IMR-90 (cell line): Measurements from ENCODE around the gene USH1G. TPM values are rescaled to one million over a fixed set of nuclear protein-coding genes. Genes with fewer than 3 reads are reported as not detected.
"Not testable (repeated sequence)": the region's sequence is repeated elsewhere in the genome, so short reads cannot be mapped to it uniquely, and the experiment has no call there.

Experiments used
- ATAC-seq: fragments of 200-7000 bp; cut with Tn5 transposase; 2 replicates; pipeline ENCODE4 v1.9.1; 2020; ENCODE audit warnings: low read depth, mild to moderate bottlenecking, moderate library complexity
- BruUV-seq: library from RNA; stranded (reverse); fragments of 400-500 nt; replicated peaks from 2 replicates; lab custom pipeline; 2021; lab: Mats Ljungman, UMichigan
- CTCF ChIA-PET: fragments of 300-600 bp; formaldehyde crosslinking; extraction: SDS; loops from one replicate; lab custom pipeline; 2021; ENCODE audit warnings: antibody characterized with exemption; lab: Yijun Ruan, JAX
- POLR2A ChIA-PET: fragments of 300-600 bp; sonication (Branson Sonifier 250); formaldehyde crosslinking; loops from one replicate; lab custom pipeline; 2022; ENCODE audit warnings: antibody characterized with exemption; ENCODE audit not compliant: unreplicated experiment; lab: Charles Lee
- DNase-seq: peaks from one replicate; pipeline ENCODE4 v3.0.0; 2013
- H2AFZ ChIP-seq: replicated peaks from 2 replicates; pipeline ENCODE3; 2013; ENCODE audit warnings: low read length, mild to moderate bottlenecking; ENCODE audit not compliant: poor library complexity
- H2AK5ac ChIP-seq: 2 replicates; pipeline ENCODE4 v1.6.1; 2013; ENCODE audit warnings: low read depth, low read length, inconsistent platforms
- H2AK9ac ChIP-seq: replicated peaks from 2 replicates; pipeline ENCODE3; 2013; ENCODE audit warnings: mild to moderate bottlenecking, low read depth, low read length, moderate library complexity; ENCODE audit not compliant: poor library complexity
- H2BK120ac ChIP-seq: 2 replicates; pipeline ENCODE4 v1.6.1; 2013; ENCODE audit warnings: low read depth, low read length, inconsistent platforms
- H2BK15ac ChIP-seq: 3 replicates; pipeline ENCODE4 v1.6.1; 2013; ENCODE audit warnings: low read depth, low read length, inconsistent platforms
- H2BK20ac ChIP-seq: 2 replicates; pipeline ENCODE4 v1.6.1; 2013; ENCODE audit warnings: low read depth, mild to moderate bottlenecking, inconsistent platforms, low read length, moderate library complexity
- H2BK5ac ChIP-seq: 2 replicates; pipeline ENCODE4 v1.6.1; 2013; ENCODE audit warnings: mild to moderate bottlenecking, low read depth, low read length, inconsistent platforms; ENCODE audit not compliant: poor library complexity, severe bottlenecking
- H3K14ac ChIP-seq: replicated peaks from 2 replicates; pipeline ENCODE4 v1.6.1; 2013; ENCODE audit warnings: low read depth, low read length, inconsistent platforms
- H3K18ac ChIP-seq: 2 replicates; pipeline ENCODE4 v1.6.1; 2013; ENCODE audit warnings: low read depth, low read length, control low read depth
- H3K23ac ChIP-seq: 2 replicates; pipeline ENCODE4 v1.6.1; 2013; ENCODE audit warnings: low read depth, low read length, inconsistent platforms
- H3K27ac ChIP-seq: 2 replicates; pipeline ENCODE4 v1.5.1; 2013; ENCODE audit warnings: mild to moderate bottlenecking, control low read depth, low read length; ENCODE audit not compliant: insufficient read depth
- H3K27me3 ChIP-seq: 2 replicates; pipeline ENCODE4 v1.6.1; 2013; ENCODE audit warnings: low read length; ENCODE audit not compliant: control insufficient read depth, insufficient read depth
- H3K36me3 ChIP-seq: 2 replicates; pipeline ENCODE4 v1.6.1; 2013; ENCODE audit warnings: low read length, mixed read lengths; ENCODE audit not compliant: control insufficient read depth, insufficient read depth
- H3K4ac ChIP-seq: 2 replicates; pipeline ENCODE4 v1.6.1; 2013; ENCODE audit warnings: low read depth, low read length, inconsistent platforms
- H3K4me1 ChIP-seq: 2 replicates; pipeline ENCODE4 v1.6.1; 2013; ENCODE audit warnings: low read length, mixed read lengths; ENCODE audit not compliant: control insufficient read depth, insufficient read depth
- H3K4me2 ChIP-seq: 2 replicates; pipeline ENCODE4 v1.6.1; 2013; ENCODE audit warnings: low read depth, mild to moderate bottlenecking, control low read depth, low read length, moderate library complexity
- H3K4me3 ChIP-seq: 2 replicates; pipeline ENCODE4 v1.5.1; 2013; ENCODE audit warnings: low read depth, mild to moderate bottlenecking, control low read depth, low read length, moderate library complexity; ENCODE audit not compliant: insufficient read depth
- H3K56ac ChIP-seq: 2 replicates; pipeline ENCODE4 v1.6.1; 2013; ENCODE audit warnings: low read length, inconsistent platforms; ENCODE audit not compliant: insufficient read depth; ENCODE audit errors: extremely low read depth
- H3K79me1 ChIP-seq, 2 experiments: 2 replicates each; pipeline ENCODE4 v1.6.1; 2013; ENCODE audit warnings: low read length in 2 of 2, inconsistent platforms in 1 of 2, low read depth in 1 of 2
- H3K9ac ChIP-seq: 2 replicates; pipeline ENCODE4 v1.6.1; 2013; ENCODE audit warnings: low read depth, low read length, control low read depth
- H3K9me1 ChIP-seq: 2 replicates; pipeline ENCODE4 v1.6.1; 2013; ENCODE audit warnings: low read length, inconsistent platforms; ENCODE audit not compliant: insufficient read depth
- H3K9me3 ChIP-seq: 2 replicates; pipeline ENCODE4 v1.6.1; 2013; ENCODE audit warnings: low read length; ENCODE audit not compliant: control insufficient read depth, insufficient read depth
- H4K20me1 ChIP-seq: 2 replicates; pipeline ENCODE4 v1.6.1; 2013; ENCODE audit warnings: low read length, inconsistent platforms; ENCODE audit not compliant: insufficient read depth
- H4K5ac ChIP-seq: 2 replicates; pipeline ENCODE4 v1.6.1; 2013; ENCODE audit warnings: mild to moderate bottlenecking, low read depth, low read length, control low read depth
- H4K8ac ChIP-seq, 2 experiments: 2 replicates each; pipeline ENCODE4 v1.6.1; 2013; ENCODE audit warnings: low read depth in 2 of 2, low read length in 2 of 2, control low read depth in 1 of 2, inconsistent platforms in 1 of 2
- H4K91ac ChIP-seq: 2 replicates; pipeline ENCODE4 v1.6.1; 2013; ENCODE audit warnings: low read depth, low read length, inconsistent platforms; ENCODE audit not compliant: insufficient read depth
- WGBS, 2 experiments: methylation state at CpG; one replicate each; pipeline versions ENCODE4 v1.1.5 to v1.1.7; 2013; ENCODE audit warnings: missing lambda C conversion rate in 2 of 2; ENCODE audit not compliant: insufficient read length in 1 of 2; ENCODE audit errors: extremely low coverage in 2 of 2; 5-methylcytosine and 5-hydroxymethylcytosine counted together
- dilution Hi-C: fragments of 300-500 bp; cut with HindIII; formaldehyde crosslinking; loops from one replicate; pipeline ENCODE4 v1.14.3; 2018; ENCODE audit warnings: low sequenced_read_pairs; ENCODE audit not compliant: unreplicated experiment
- in situ Hi-C: fragments of 300-500 bp; cut with MboI; formaldehyde crosslinking; loops from 3 replicates; pipeline ENCODE4 v1.14.3; 2019; ENCODE audit warnings: low sequenced_read_pairs, inconsistent platforms, mixed read lengths
- intact Hi-C: fragments of 100-400 bp; cut with micrococcal nuclease; formaldehyde crosslinking; loops from 2 replicates; pipeline ENCODE4 v1.10.0; 2022
- polyA plus RNA-seq, 3 experiments: library from polyadenylated mRNA; depleted of rRNA; stranded (reverse); fragments of >200 nt; gene quantifications; 2 replicates each; pipeline ENCODE4 v1.2.3, GENCODE V29; 2012; ENCODE audit warnings: low replicate concordance in 1 of 3
- total RNA-seq: library from RNA; depleted of rRNA; stranded (reverse); fragments of >200 nt; gene quantifications from 2 replicates; pipeline ENCODE4 v1.2.3, GENCODE V29; 2012

Gene USH1G
- total and polyA plus RNA-seq, 2 of the 4 experiments (the other 2 are of a cell fraction), result not detected

DNA sequence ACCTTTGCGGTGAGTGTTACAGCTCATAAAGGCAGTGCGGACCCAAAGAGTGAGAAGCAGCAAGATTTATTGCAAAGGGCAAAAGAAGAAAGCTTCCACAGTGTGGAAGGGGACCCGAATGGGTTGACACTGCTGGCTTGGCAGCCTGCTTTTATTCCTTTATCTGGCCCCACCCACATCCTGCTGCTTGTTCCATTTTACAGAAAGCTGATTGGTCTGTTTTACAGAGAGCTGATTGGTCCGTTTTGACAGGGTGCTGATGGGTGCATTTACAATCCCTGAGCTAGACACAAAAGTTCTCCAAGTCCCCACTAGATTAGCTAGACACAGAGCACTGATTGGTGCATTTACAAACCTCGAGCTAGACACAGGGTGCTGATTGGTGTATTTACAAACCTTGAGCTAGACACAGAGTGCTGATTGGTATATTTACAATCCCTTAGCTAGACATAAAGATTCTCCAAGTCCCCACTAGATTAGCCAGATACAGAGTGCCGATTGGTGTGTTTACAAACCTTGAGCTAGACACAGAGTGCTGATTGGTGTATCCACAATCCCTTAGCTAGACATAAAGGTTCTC lies 16.8 kb downstream of the USH1G start:
- POLR2A ChIA-PET, H2AFZ ChIP-seq: not testable (repeated sequence)
- peaks cover 25% of the 10 kb centered on the region for H3K27me3 ChIP-seq

More for the DNA sequence above, 16.8 kb downstream of the USH1G start:
- H3K27ac ChIP-seq, H3K4me3 ChIP-seq, H4K20me1 ChIP-seq, H3K56ac ChIP-seq, in situ Hi-C loops, H4K8ac ChIP-seq, H3K4me2 ChIP-seq, H3K36me3 ChIP-seq, DNase-seq, H3K79me1 ChIP-seq, H2BK20ac ChIP-seq, BruUV-seq, H2AK9ac ChIP-seq, H3K18ac ChIP-seq, H4K91ac ChIP-seq, intact Hi-C loops, H2BK120ac ChIP-seq, H4K5ac ChIP-seq, H3K9ac ChIP-seq, H3K4ac ChIP-seq, ATAC-seq, H2BK5ac ChIP-seq, H2BK15ac ChIP-seq, H3K9me3 ChIP-seq, H3K14ac ChIP-seq, H2AK5ac ChIP-seq, H3K23ac ChIP-seq, H3K4me1 ChIP-seq, CTCF ChIA-PET, dilution Hi-C loops, H3K9me1 ChIP-seq: not testable (repeated sequence)
- no CpG with 5 or more reads among the region's 6 CpGs for WGBS, 2 experiments
